Measurements from ENCODE around the gene RFFL.
"Not testable (repeated sequence)": the region's sequence is repeated elsewhere in the genome, so short reads cannot be mapped to it uniquely, and the experiment has no call there.

RFFL gene

GRCh38 chr17:35063514-35064223, at the start of gene RFFL:
Gene RFFL, minus strand, starts transcription at chr17:35063707. Its CDS starts 37,154 bp downstream, at chr17:35026553.
- peak; percentile 86 to 90 for DNase-seq

- not testable (repeated sequence) for DNase-seq
Observed at GRCh38 chr17:35110791-35111190, 47.3 kb upstream of the RFFL start.

- DNase-seq = no peak
Observed at GRCh38 chr17:35104844-35105450, 41.4 kb upstream of the RFFL start.

- no peak for DNase-seq
Observed at GRCh38 chr17:35103271-35103670, 39.8 kb upstream of the RFFL start.

- no peak for DNase-seq
Observed at GRCh38 chr17:35101725-35102124, 38.2 kb upstream of the RFFL start.

GRCh38 chr17:35101036-35101435, 37.5 kb upstream of the RFFL start:
- no peak for DNase-seq

GRCh38 chr17:35099908-35100307, 36.4 kb upstream of the RFFL start:
- no peak for DNase-seq

GRCh38 chr17:35097776-35098175, 34.3 kb upstream of the RFFL start:
- DNase-seq = no peak

GRCh38 chr17:35095741-35096140, 32.2 kb upstream of the RFFL start:
- no peak for DNase-seq

GRCh38 chr17:35094902-35095301, 31.4 kb upstream of the RFFL start:
- no peak for DNase-seq

- not testable (repeated sequence) for DNase-seq
Observed at GRCh38 chr17:35090707-35091106, 27.2 kb upstream of the RFFL start.

GRCh38 chr17:35089586-35090296, 26.2 kb upstream of the RFFL start:
- DNase-seq = peak; percentile 55 to 68

GRCh38 chr17:35088881-35089585, 25.5 kb upstream of the RFFL start:
- peak; percentile 87 for DNase-seq

- peak in 1 of 2 experiments; percentile 23 for DNase-seq
Observed at GRCh38 chr17:35088356-35088880, 24.9 kb upstream of the RFFL start.

- DNase-seq = peak; percentile 37 to 40
Observed at GRCh38 chr17:35087731-35088355, 24.3 kb upstream of the RFFL start.

GRCh38 chr17:35086931-35087573, 23.5 kb upstream of the RFFL start:
- no peak for DNase-seq

GRCh38 chr17:35086164-35086563, 22.7 kb upstream of the RFFL start:
- no peak for DNase-seq

- no peak for DNase-seq
Observed at GRCh38 chr17:35084987-35085386, 21.5 kb upstream of the RFFL start.

- DNase-seq = no peak
Observed at GRCh38 chr17:35083071-35083470, 19.6 kb upstream of the RFFL start.

- no peak for DNase-seq
Observed at GRCh38 chr17:35082073-35082657, 18.7 kb upstream of the RFFL start.

- no peak for DNase-seq
Observed at GRCh38 chr17:35081638-35082037, 18.1 kb upstream of the RFFL start.

- no peak for DNase-seq
Observed at GRCh38 chr17:35080536-35080935, 17.0 kb upstream of the RFFL start.

Data from activated CD4-positive, alpha-beta T cell treated with anti-CD3 and anti-CD28 coated beads, Interleukin-2, amount 50 U/mL, for 48 hours (primary cell).